ENCODE data around the gene KRT86.
"Not testable (repeated sequence)": the region's sequence is repeated elsewhere in the genome, so short reads cannot be mapped to it uniquely, and the experiment has no call there.

Gene KRT86

GRCh38 chr12:52238916-52239646, 35.4 kb upstream of the KRT86 start:
- no peaks in the 10 kb centered on the region for H3K9me3 ChIP-seq (ENCODE audit: control insufficient read depth, insufficient read depth, low read depth, low read length)
- ChIA-PET POLR2A (no interaction called here), CTCF (interaction anchor here (1.6 to 6.5 kb wide), 2 partner anchors 17 to 99 kb away, joined by 5 to 29 read pairs; no protein-coding TSS in a partner anchor)
- TF ChIP-seq, protein P1, sequence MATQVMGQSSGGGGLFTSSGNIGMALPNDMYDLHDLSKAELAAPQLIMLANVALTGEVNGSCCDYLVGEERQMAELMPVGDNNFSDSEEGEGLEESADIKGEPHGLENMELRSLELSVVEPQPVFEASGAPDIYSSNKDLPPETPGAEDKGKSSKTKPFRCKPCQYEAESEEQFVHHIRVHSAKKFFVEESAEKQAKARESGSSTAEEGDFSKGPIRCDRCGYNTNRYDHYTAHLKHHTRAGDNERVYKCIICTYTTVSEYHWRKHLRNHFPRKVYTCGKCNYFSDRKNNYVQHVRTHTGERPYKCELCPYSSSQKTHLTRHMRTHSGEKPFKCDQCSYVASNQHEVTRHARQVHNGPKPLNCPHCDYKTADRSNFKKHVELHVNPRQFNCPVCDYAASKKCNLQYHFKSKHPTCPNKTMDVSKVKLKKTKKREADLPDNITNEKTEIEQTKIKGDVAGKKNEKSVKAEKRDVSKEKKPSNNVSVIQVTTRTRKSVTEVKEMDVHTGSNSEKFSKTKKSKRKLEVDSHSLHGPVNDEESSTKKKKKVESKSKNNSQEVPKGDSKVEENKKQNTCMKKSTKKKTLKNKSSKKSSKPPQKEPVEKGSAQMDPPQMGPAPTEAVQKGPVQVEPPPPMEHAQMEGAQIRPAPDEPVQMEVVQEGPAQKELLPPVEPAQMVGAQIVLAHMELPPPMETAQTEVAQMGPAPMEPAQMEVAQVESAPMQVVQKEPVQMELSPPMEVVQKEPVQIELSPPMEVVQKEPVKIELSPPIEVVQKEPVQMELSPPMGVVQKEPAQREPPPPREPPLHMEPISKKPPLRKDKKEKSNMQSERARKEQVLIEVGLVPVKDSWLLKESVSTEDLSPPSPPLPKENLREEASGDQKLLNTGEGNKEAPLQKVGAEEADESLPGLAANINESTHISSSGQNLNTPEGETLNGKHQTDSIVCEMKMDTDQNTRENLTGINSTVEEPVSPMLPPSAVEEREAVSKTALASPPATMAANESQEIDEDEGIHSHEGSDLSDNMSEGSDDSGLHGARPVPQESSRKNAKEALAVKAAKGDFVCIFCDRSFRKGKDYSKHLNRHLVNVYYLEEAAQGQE (tag by site-specific recombination; IDR thresholded peaks at IDR 0.05), result no peak
- TF ChIP-seq, protein P2, sequence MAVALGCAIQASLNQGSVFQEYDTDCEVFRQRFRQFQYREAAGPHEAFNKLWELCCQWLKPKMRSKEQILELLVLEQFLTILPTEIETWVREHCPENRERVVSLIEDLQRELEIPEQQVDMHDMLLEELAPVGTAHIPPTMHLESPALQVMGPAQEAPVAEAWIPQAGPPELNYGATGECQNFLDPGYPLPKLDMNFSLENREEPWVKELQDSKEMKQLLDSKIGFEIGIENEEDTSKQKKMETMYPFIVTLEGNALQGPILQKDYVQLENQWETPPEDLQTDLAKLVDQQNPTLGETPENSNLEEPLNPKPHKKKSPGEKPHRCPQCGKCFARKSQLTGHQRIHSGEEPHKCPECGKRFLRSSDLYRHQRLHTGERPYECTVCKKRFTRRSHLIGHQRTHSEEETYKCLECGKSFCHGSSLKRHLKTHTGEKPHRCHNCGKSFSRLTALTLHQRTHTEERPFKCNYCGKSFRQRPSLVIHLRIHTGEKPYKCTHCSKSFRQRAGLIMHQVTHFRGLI (tag by site-specific recombination; IDR thresholded peaks at IDR 0.05), result no peak
- TF ChIP-seq GLI2 (tag by site-specific recombination; IDR thresholded peaks at IDR 0.05; ENCODE audit: borderline replicate concordance, low read depth) (no peak), ZNF280D (tag by site-specific recombination; IDR thresholded peaks at IDR 0.05) (no peak), ZNF133 (tag by site-specific recombination; IDR thresholded peaks at IDR 0.05) (no peak), ZNF184 (tag by site-specific recombination; IDR thresholded peaks at IDR 0.05) (no peak)
- TF ChIP-seq, protein P3, sequence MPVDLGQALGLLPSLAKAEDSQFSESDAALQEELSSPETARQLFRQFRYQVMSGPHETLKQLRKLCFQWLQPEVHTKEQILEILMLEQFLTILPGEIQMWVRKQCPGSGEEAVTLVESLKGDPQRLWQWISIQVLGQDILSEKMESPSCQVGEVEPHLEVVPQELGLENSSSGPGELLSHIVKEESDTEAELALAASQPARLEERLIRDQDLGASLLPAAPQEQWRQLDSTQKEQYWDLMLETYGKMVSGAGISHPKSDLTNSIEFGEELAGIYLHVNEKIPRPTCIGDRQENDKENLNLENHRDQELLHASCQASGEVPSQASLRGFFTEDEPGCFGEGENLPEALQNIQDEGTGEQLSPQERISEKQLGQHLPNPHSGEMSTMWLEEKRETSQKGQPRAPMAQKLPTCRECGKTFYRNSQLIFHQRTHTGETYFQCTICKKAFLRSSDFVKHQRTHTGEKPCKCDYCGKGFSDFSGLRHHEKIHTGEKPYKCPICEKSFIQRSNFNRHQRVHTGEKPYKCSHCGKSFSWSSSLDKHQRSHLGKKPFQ (tag by site-specific recombination; IDR thresholded peaks at IDR 0.05), result no peak
- no peak overlapping the region for H3K27ac ChIP-seq (ENCODE audit: extremely low read depth, low read depth, low read length)
- no peak overlapping the region for H3K4me3 ChIP-seq (ENCODE audit: low read depth, low read length)
- H3K4me1 ChIP-seq (ENCODE audit: control insufficient read depth, insufficient read depth, low read length), result peaks cover 6% of the 10 kb centered on the region
- H3K36me3 ChIP-seq (ENCODE audit: control insufficient read depth in 2 of 2, insufficient read depth in 1 of 2, low read length in 2 of 2), result no peaks in the 10 kb centered on the region

GRCh38 chr12:52239767-52240166, 34.7 kb upstream of the KRT86 start:
- Histone ChIP-seq H3K9me3 (ENCODE audit: control insufficient read depth, insufficient read depth, low read depth, low read length) (no peaks in the 10 kb centered on the region), H3K27ac (ENCODE audit: extremely low read depth, low read depth, low read length) (no peak overlapping the region), H3K4me1 (ENCODE audit: control insufficient read depth, insufficient read depth, low read length) (peaks cover 8% of the 10 kb centered on the region), H3K4me3 (ENCODE audit: low read depth, low read length) (no peak overlapping the region), H3K36me3 (ENCODE audit: control insufficient read depth in 2 of 2, insufficient read depth in 1 of 2, low read length in 2 of 2) (no peaks in the 10 kb centered on the region)
- no peak for TF ChIP-seq ZNF488 (tag by site-specific recombination; IDR thresholded peaks at IDR 0.05)
- no peak for TF ChIP-seq ZNF558 (tag by site-specific recombination; IDR thresholded peaks at IDR 0.05)
- no peak for TF ChIP-seq ZNF132 (tag by site-specific recombination; IDR thresholded peaks at IDR 0.05; ENCODE audit: borderline replicate concordance)
- TF ChIP-seq ZNF629 (tag by site-specific recombination; IDR thresholded peaks at IDR 0.05), result no peak
- TF ChIP-seq, protein P4, sequence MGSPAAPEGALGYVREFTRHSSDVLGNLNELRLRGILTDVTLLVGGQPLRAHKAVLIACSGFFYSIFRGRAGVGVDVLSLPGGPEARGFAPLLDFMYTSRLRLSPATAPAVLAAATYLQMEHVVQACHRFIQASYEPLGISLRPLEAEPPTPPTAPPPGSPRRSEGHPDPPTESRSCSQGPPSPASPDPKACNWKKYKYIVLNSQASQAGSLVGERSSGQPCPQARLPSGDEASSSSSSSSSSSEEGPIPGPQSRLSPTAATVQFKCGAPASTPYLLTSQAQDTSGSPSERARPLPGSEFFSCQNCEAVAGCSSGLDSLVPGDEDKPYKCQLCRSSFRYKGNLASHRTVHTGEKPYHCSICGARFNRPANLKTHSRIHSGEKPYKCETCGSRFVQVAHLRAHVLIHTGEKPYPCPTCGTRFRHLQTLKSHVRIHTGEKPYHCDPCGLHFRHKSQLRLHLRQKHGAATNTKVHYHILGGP (tag by site-specific recombination; IDR thresholded peaks at IDR 0.05), result no peak
- ChIA-PET POLR2A (no interaction called here), CTCF (interaction anchor here (0.8 to 6.5 kb wide), 3 partner anchors 18 to 100 kb away, joined by 3 to 29 read pairs (median 5); no protein-coding TSS in a partner anchor)

DNA sequence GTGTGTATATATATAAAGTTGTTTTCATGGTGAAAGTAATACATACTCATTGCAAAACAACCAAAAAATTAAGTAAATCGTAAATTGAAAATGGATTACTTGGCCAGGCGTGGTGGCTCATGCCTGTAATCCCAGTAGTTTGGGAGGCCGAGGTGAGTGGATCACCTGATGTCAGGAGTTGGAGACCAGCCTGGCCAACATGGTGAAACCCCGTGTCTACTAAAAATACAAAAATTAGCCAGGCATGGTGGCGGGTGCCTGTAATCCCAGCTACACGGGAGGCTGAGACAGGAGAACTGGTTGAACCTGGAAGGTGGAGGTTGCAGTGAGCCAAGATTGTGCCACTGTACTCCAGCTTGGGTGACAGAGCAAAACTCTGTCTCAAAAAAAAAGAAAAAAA, 34.2 kb upstream of the KRT86 start:
- H3K9me3 ChIP-seq (ENCODE audit: control insufficient read depth, insufficient read depth, low read depth, low read length); POLR2A ChIA-PET; H3K4me3 ChIP-seq (ENCODE audit: low read depth, low read length); H3K36me3 ChIP-seq (ENCODE audit: control insufficient read depth in 2 of 2, insufficient read depth in 1 of 2, low read length in 2 of 2); H3K27ac ChIP-seq (ENCODE audit: extremely low read depth, low read depth, low read length); H3K4me1 ChIP-seq (ENCODE audit: control insufficient read depth, insufficient read depth, low read length): not testable (repeated sequence)
- CTCF ChIA-PET, result interaction anchor here (0.8 to 6.5 kb wide), 2 partner anchors 19 to 27 kb away, joined by 3 to 29 read pairs; no protein-coding TSS in a partner anchor
